Dermis blood vessel endothelial cell (primary cell): ENCODE measurements around the gene ZDHHC14. TPM values are rescaled to one million over a fixed set of nuclear protein-coding genes. Genes with fewer than 3 reads are reported as not detected.
"Not testable (repeated sequence)": the region's sequence is repeated elsewhere in the genome, so short reads cannot be mapped to it uniquely, and the experiment has no call there.

Experiments used
- DNase-seq: peaks from one replicate; pipeline ENCODE4 v3.0.0; 2010
- total RNA-seq: library from RNA; depleted of rRNA; stranded (reverse); fragments of >200 nt; gene quantifications from 2 replicates; pipeline ENCODE4 v1.2.3, GENCODE V29; 2014

The ZDHHC14 gene
- total RNA-seq, 1 donor from 2014 or later, result 32.8 TPM

- DNase-seq, result peak; percentile 53
Measured at GRCh38 chr6:157693867-157694266, 312.9 kb downstream of the ZDHHC14 start.

GRCh38 chr6:157695301-157696040 is 314.5 kb downstream of the ZDHHC14 start:
- DNase-seq, result no peak

GRCh38 chr6:157699777-157700636 is 319.0 kb downstream of the ZDHHC14 start:
- DNase-seq, result no peak

DNA sequence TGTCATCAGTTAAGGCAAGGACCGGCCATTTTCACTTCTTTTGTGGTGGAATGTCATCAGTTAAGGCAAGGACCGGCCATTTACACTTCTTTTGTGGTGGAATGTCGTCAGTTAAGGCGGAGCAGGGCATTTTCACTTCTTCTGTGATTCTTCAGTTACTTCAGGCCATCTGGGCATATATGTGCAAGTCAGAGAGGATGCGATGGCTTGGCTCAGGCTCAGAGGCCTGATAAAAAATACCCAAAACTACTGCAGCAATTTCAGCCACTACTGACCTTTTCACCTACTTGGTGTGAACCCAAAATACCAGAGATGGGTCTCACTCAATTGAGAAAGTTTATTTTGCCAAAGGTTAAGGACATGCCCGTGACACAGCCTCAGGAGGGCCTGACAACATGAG is 325.4 kb downstream of the ZDHHC14 start:
- not testable (repeated sequence) for DNase-seq

DNA sequence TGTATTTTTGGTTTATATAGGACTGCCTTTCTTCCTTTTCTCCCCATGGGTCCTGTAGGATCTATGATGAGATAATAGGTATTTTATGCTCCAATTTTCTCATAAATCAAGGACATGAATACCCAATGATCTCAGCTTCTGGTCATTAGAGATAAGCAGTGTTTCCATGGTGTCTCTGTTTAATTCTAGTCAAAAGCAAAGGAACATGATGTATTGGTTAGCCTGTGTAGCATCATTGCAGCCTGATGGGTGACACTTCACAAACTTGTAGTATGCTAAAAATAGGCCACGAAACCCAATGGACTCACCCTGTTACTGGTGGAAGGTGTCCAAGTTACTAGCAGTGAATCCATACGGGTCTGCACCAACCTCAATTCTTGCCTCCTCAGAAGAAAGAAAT is 325.9 kb downstream of the ZDHHC14 start:
- DNase-seq, result no peak

DNA sequence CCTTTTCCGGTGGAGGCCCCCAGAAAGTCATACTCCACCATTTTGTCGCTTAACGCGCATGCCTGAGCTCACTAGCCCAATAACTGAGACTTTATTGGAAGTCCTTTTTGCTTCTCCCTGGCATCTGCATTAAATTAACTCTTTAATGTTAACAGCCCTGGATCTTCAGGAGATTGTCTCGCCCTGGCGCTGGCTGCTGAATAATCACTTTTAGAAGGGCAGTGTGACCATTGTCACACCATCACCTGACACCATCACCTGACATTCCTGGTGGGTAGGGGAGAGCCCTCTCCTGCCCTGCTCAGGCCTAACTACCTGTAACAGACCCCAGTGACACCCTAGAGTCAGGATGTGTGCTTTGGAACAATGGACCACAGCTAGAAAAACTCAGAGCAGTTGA is 326.6 kb downstream of the ZDHHC14 start:
- no peak for DNase-seq

DNA sequence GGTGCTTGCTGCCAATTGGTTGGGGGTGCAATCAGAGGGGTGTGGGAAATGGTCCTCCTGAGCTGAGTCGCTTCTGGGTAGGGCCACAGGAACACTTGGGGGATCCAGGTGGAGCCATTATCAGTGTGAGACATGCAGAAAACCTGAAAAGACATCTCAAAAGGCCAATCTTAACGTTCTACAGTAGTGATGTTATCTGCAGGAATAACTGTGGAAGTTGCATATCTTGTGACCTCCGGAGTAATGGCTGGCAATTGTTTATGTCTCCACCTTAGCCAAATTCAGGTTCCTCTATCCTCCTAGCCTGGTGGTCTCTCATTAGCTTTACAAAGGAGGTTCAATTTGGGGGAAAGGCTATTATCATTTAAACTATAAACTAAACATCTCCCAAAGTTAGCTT is 327.2 kb downstream of the ZDHHC14 start:
- no peak for DNase-seq

DNA sequence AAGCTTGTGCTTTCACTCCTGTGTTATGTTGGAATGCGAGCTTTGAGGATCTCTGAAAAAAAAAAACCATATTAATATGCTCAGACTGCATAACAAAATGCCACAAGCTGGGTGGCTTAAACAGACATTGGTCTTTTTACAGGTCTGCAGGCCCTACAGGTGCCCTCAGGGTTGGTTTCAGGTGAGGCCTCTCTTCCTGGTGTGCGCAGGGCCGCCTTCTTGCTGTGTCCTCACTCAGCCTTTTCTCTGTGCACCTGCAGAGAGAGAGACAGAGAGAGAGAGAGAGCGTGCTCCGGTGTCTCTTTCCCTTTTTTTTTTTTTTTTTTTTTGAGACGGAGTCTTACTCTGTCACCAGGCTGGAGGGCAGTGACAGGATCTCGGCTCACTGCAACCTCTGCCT is 327.9 kb downstream of the ZDHHC14 start:
- DNase-seq, result no peak

- DNase-seq, result no peak
Measured at GRCh38 chr6:157709555-157709954, 328.6 kb downstream of the ZDHHC14 start.

DNA sequence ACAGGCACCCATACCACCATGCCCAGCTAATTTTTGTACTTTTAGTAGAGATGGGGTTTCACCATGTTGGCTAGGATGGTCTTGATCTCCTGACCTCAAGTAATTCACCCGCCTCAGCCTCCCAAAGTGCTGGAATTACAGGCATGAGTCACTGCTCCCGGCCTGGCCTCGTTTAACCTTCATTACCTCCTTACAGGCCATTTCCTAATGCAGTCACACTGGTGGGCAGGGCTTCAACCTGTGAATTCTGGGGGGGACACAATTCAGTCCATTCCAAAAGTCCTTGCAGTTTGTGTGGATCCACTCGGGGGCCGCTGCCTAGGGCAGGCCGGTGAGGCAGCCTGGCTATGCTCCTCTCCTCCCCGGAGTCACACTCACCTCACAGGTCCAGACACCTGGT is 329.6 kb downstream of the ZDHHC14 start:
- no peak for DNase-seq

- DNase-seq, result no peak
Measured at GRCh38 chr6:157711060-157711459, 330.1 kb downstream of the ZDHHC14 start.

DNA sequence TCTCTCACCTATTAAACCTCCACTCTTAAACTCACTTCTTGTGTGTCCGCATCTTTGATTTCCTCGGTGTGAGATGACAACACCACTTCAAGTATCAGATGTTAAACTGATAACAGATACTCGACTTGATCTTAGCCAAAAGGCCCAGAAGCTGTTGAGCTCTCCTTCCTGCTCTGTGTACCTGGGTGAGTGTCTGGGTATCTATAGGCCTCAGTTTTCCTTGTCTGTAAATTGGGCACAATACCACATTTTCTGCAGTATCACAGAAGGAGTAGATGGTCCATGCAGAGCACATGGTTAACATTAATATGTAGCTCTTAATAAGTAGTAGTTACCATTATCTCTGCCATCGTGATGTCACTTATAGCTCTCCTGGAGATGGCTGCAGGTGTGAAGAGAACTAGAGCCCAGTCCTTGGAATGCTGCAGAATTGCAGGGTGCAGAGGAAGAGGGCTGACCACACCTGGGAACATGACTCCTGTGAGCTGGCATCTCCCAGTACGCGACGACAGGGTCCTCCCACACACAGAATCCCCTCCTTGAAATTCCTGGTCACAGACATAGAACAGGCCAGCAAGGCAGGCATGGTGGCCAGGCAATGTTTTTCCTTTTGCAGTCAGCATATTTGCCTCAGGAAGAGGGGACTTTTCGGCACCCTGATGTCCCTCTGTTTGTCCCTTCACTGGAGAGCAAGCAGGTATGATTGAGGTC is 331.8 kb downstream of the ZDHHC14 start:
- DNase-seq, result no peak

- no peak for DNase-seq
Measured at GRCh38 chr6:157713451-157714152, 332.6 kb downstream of the ZDHHC14 start.

- DNase-seq, result no peak
Measured at GRCh38 chr6:157714153-157714490, 333.1 kb downstream of the ZDHHC14 start.

- no peak for DNase-seq
Measured at GRCh38 chr6:157715728-157716164, 334.8 kb downstream of the ZDHHC14 start.

GRCh38 chr6:157716251-157716995 is 335.4 kb downstream of the ZDHHC14 start:
- DNase-seq, result no peak

DNA sequence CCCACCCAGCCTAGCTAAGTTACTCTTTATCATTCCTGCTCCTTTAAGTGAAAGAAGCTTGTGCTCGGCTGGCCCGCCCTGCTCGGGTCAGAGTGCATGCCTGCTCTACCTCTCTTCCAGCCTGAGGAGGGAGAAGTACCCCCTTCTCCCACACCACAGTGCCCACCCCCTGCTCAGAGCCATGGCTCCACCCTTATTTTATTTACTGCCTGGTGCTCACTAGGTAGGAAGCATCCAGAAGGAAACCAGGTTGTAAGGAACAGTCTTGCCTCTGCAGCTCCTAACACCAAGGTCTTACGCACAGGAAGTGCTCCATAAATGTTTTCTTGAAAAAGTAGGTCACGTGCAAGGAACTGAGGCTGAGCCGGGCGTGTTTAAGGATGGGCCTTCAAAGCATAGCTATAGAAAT is 336.4 kb downstream of the ZDHHC14 start:
- DNase-seq, result no peak

GRCh38 chr6:157718503-157719187 is 337.7 kb downstream of the ZDHHC14 start:
- no peak for DNase-seq

GRCh38 chr6:157720964-157721363 is 340.0 kb downstream of the ZDHHC14 start:
- not testable (repeated sequence) for DNase-seq

- DNase-seq, result no peak
Measured at GRCh38 chr6:157721426-157721825, 340.4 kb downstream of the ZDHHC14 start.

DNA sequence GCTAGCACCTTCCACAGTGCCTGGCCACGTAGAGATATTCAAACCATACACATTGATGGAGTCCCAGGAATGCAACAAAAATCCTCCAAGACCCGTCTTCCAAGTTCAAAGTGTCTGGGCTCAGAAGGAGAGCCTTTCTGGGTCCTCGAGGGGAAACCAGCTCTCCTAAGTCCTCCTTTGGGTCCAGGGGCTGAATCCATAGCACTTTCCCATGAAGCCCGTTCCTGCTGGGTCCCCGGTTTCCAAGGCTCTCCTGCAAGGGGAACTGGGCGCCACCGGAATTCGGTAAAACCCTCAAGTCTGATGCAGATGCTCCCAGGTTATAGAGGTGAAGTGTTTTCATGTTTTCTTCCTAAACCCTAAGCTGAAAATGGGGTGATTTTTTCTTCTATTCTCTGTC is 340.8 kb downstream of the ZDHHC14 start:
- no peak for DNase-seq
